ENCODE results near the gene PAM.

Gene PAM

GRCh38 chr5:102856389-102856777 lies 101.3 kb downstream of the PAM start:
- DNase-seq (ENCODE audit: low read depth in 2 of 2, low spot score in 1 of 2): no peak

GRCh38 chr5:102857076-102857818 lies 102.1 kb downstream of the PAM start:
- DNase-seq (ENCODE audit: low read depth in 2 of 2, low spot score in 1 of 2): no peak

GRCh38 chr5:102858221-102858620 lies 103.1 kb downstream of the PAM start:
- DNase-seq (ENCODE audit: low read depth in 2 of 2, low spot score in 1 of 2): no peak

- DNase-seq (ENCODE audit: low read depth in 2 of 2, low spot score in 1 of 2): no peak
Measured at GRCh38 chr5:102858808-102859207, 103.7 kb downstream of the PAM start.

GRCh38 chr5:102860035-102860434 lies 104.9 kb downstream of the PAM start:
- DNase-seq (ENCODE audit: low read depth in 2 of 2, low spot score in 1 of 2): no peak

GRCh38 chr5:102863058-102863457 lies 108.0 kb downstream of the PAM start:
- no peak for DNase-seq (ENCODE audit: low read depth in 2 of 2, low spot score in 1 of 2)

GRCh38 chr5:102863764-102864560 lies 108.9 kb downstream of the PAM start:
- DNase-seq (ENCODE audit: low read depth in 2 of 2, low spot score in 1 of 2): no peak

GRCh38 chr5:102865171-102865509 lies 110.0 kb downstream of the PAM start:
- DNase-seq (ENCODE audit: low read depth in 2 of 2, low spot score in 1 of 2): no peak

- DNase-seq (ENCODE audit: low read depth in 2 of 2, low spot score in 1 of 2): no peak
Measured at GRCh38 chr5:102865510-102866236, 110.6 kb downstream of the PAM start.

- DNase-seq (ENCODE audit: low read depth in 2 of 2, low spot score in 1 of 2): no peak
Measured at GRCh38 chr5:102866237-102866600, 111.1 kb downstream of the PAM start.

GRCh38 chr5:102867992-102868662 lies 113.0 kb downstream of the PAM start:
- DNase-seq (ENCODE audit: low read depth in 2 of 2, low spot score in 1 of 2): no peak

GRCh38 chr5:102869230-102869629 lies 114.1 kb downstream of the PAM start:
- no peak for DNase-seq (ENCODE audit: low read depth in 2 of 2, low spot score in 1 of 2)

- DNase-seq (ENCODE audit: low read depth in 2 of 2, low spot score in 1 of 2): no peak
Measured at GRCh38 chr5:102873379-102873932, 118.4 kb downstream of the PAM start.

- no peak for DNase-seq (ENCODE audit: low read depth in 2 of 2, low spot score in 1 of 2)
Measured at GRCh38 chr5:102874054-102874453, 118.9 kb downstream of the PAM start.

- no peak for DNase-seq (ENCODE audit: low read depth in 2 of 2, low spot score in 1 of 2)
Measured at GRCh38 chr5:102875721-102876123, 120.6 kb downstream of the PAM start.

- no peak for DNase-seq (ENCODE audit: low read depth in 2 of 2, low spot score in 1 of 2)
Measured at GRCh38 chr5:102876610-102877009, 121.5 kb downstream of the PAM start.

- no peak for DNase-seq (ENCODE audit: low read depth in 2 of 2, low spot score in 1 of 2)
Measured at GRCh38 chr5:102879741-102880140, 124.6 kb downstream of the PAM start.

GRCh38 chr5:102886586-102886985 lies 131.5 kb downstream of the PAM start:
- no peak for DNase-seq (ENCODE audit: low read depth in 2 of 2, low spot score in 1 of 2)

- DNase-seq (ENCODE audit: low read depth in 2 of 2, low spot score in 1 of 2): no peak
Measured at GRCh38 chr5:102888483-102888882, 133.4 kb downstream of the PAM start.

- DNase-seq (ENCODE audit: low read depth in 2 of 2, low spot score in 1 of 2): no peak
Measured at GRCh38 chr5:102889033-102889432, 133.9 kb downstream of the PAM start.

GRCh38 chr5:102890133-102890532 lies 135.0 kb downstream of the PAM start:
- DNase-seq (ENCODE audit: low read depth in 2 of 2, low spot score in 1 of 2): no peak
